HG03342 (cell line): Measurements from ENCODE around the gene WFDC2.

ENCODE experiments used
- ATAC-seq: cut with Tn5 transposase; IDR thresholded peaks from one replicate; pipeline ENCODE4 v1.9.1; 2021; ENCODE audit warnings: mild to moderate bottlenecking, moderate library complexity; ENCODE audit not compliant: unreplicated experiment

The WFDC2 gene

GRCh38 chr20:45495501-45495941, 26.0 kb downstream of the WFDC2 start:
- ATAC-seq, result no peak

GRCh38 chr20:45496166-45496565, 26.6 kb downstream of the WFDC2 start:
- no peak for ATAC-seq

- no peak for ATAC-seq
Measured at GRCh38 chr20:45497971-45498494, 28.5 kb downstream of the WFDC2 start.

- ATAC-seq, result no peak
Measured at GRCh38 chr20:45500022-45500421, 30.5 kb downstream of the WFDC2 start.

GRCh38 chr20:45501600-45501999, 32.0 kb downstream of the WFDC2 start:
- ATAC-seq, result no peak

GRCh38 chr20:45502561-45502960, 33.0 kb downstream of the WFDC2 start:
- ATAC-seq, result no peak

- no peak for ATAC-seq
Measured at GRCh38 chr20:45503403-45503802, 33.9 kb downstream of the WFDC2 start.

- no peak for ATAC-seq
Measured at GRCh38 chr20:45506398-45506797, 36.8 kb downstream of the WFDC2 start.

GRCh38 chr20:45507011-45507820, 37.7 kb downstream of the WFDC2 start:
- no peak for ATAC-seq

- ATAC-seq, result no peak
Measured at GRCh38 chr20:45508068-45508886, 38.7 kb downstream of the WFDC2 start.

- ATAC-seq, result no peak
Measured at GRCh38 chr20:45509091-45509490, 39.5 kb downstream of the WFDC2 start.

- ATAC-seq, result no peak
Measured at GRCh38 chr20:45510242-45510862, 40.8 kb downstream of the WFDC2 start.

- no peak for ATAC-seq
Measured at GRCh38 chr20:45515147-45515913, 45.8 kb downstream of the WFDC2 start, which contains the start of gene SPINT3. SPINT3 (minus strand) TSS chr20:45515622; CDS start chr20:45515608, 14 bp downstream.

GRCh38 chr20:45518282-45518681, 48.7 kb downstream of the WFDC2 start:
- no peak for ATAC-seq

- no peak for ATAC-seq
Measured at GRCh38 chr20:45523821-45524220, 54.3 kb downstream of the WFDC2 start.

GRCh38 chr20:45527294-45527693, 57.7 kb downstream of the WFDC2 start:
- ATAC-seq, result no peak
